GM21423 (cell line): ENCODE results near the gene ADGRA1.
"Not testable (repeated sequence)": the region's sequence is repeated elsewhere in the genome, so short reads cannot be mapped to it uniquely, and the experiment has no call there.

Source experiments
- ATAC-seq: cut with Tn5 transposase; IDR thresholded peaks from one replicate; pipeline ENCODE4 v1.9.1; 2021; ENCODE audit warnings: mild to moderate bottlenecking, moderate library complexity; ENCODE audit not compliant: unreplicated experiment

ADGRA1 gene

DNA sequence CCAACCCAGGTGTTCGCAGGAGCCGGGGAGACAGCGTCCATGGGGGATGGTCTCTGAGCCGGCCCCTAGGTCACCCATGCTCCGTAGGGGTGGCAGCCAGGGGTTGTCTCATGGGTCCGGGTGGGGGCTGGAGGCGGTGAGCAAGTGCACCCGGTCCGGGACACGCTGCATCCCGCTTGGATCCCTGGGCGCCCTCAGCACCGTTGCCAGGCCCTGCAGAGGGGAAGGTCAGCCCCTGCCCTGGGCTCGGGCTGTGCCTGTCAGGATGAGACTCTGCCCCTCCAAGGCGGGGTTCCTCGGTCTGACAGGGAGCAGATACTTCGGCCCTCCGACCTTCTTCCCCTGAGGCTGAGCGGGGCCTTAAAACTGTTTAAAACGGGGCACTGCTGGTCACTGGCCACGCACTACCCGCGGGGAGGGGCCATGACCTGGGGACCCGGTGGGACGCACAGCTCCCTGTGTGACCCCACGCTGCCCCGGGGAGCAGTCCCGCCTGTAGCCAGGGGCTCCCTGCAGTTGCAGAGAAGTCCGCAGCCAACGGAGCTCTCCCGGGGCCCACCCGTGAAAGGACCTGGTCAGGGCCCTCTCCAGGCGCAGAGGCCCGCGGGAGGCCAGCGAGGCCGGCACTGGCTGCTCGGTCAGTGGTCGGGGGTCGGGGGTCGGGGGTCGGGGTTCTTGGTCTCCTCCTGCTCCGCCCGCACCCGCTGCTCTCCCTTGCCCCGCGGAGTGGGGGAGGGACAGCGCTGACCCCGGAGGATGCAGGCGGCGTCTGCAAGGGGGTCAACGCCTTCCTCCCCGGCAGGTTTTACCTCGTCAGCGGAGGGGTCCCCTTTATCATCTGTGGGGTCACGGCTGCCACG is 38.9 kb downstream of the ADGRA1 start:
- no peak for ATAC-seq

DNA sequence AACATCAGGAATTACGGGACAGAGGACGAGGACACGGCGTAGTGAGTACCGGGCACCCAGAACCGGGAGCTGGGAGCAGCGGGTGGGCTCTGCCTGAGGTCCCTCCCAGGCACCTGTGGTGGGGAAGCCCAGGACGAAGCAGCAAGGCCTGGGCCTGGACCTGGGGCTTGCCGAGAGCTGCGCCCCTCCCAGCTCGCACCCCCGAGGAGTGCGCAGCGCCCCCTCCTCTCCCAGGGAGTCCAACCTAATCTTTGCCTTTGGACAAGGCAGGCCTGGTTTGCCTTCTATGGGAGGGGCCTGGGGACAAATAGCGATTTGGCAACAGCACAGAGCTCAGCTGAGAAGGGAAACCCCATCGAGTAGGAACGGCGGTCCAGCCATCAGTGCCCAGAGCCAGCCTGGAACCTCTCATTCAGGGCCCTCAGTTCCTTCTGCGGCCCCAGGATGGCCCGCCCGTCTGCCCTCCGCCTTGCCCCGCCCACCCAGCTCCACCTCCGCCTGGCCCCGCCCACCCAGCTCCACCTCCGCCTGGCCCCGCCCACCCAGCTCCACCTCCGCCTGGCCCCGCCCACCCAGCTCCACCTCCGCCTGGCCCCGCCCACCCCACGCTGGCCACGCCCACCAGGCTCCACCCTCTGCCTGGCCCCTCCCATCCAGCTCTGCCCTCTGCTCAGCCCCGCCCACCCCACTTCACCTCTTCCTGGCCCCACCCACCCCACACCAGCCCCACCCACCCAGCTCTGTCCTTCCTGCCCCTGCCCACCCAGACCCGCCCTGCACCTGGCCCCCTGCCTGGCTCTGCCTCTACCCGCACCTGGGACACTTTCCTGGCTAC is 39.8 kb downstream of the ADGRA1 start:
- no peak for ATAC-seq

DNA sequence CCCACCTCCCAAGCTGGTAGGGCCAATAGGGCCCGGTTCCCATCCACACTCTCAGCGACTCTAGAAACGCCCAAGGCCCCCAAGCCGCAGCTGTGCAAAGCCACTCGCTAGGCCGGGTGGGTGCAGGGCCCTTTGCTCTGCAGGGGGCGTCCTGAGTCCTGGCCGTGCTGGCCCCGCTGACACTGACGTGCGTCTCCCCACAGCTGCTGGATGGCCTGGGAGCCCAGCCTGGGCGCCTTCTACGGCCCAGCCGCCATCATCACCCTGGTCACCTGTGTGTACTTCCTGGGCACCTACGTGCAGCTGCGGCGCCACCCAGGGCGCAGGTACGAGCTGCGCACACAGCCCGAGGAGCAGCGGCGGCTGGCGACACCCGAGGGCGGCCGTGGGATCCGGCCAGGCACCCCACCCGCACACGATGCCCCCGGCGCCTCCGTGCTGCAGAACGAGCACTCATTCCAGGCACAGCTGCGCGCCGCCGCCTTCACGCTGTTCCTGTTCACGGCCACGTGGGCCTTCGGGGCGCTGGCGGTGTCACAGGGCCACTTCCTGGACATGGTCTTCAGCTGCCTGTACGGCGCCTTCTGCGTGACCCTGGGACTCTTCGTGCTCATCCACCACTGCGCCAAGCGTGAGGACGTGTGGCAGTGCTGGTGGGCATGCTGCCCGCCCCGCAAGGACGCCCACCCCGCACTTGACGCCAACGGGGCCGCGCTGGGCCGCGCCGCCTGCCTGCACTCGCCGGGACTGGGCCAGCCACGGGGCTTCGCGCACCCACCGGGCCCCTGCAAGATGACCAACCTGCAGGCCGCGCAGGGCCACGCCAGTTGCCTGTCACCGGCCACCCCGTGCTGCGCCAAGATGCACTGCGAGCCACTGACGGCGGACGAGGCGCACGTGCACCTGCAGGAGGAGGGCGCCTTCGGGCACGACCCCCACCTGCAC is 40.7 kb downstream of the ADGRA1 start:
- ATAC-seq: no peak

DNA sequence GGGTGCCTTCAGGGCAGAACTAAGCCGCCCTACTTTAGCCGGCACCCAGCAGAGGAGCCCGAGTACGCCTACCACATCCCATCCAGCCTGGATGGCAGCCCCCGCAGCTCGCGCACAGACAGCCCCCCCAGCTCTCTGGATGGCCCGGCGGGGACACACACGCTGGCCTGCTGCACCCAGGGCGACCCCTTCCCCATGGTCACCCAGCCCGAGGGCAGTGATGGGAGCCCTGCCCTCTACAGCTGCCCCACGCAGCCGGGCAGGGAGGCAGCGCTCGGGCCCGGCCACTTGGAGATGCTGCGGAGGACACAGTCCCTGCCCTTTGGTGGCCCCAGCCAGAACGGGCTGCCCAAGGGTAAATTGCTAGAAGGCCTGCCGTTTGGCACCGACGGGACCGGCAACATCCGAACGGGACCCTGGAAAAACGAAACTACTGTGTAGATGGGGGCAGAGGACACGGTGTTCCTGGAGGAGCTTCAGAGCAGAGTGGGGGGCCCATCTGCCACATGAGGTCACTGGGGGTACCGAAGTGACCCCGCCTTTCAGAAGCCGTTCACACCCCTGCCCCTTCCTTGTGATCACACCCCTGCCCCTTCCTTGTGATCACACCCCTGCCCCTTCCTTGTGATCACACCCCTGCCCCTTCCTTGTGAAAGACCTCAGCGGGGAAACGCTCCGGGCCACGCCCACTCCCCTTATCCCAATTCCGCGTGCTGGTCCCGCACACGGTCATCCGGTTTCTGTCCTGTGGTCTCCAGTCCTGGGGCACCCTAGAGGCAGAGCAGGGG is 41.5 kb downstream of the ADGRA1 start:
- ATAC-seq: no peak

DNA sequence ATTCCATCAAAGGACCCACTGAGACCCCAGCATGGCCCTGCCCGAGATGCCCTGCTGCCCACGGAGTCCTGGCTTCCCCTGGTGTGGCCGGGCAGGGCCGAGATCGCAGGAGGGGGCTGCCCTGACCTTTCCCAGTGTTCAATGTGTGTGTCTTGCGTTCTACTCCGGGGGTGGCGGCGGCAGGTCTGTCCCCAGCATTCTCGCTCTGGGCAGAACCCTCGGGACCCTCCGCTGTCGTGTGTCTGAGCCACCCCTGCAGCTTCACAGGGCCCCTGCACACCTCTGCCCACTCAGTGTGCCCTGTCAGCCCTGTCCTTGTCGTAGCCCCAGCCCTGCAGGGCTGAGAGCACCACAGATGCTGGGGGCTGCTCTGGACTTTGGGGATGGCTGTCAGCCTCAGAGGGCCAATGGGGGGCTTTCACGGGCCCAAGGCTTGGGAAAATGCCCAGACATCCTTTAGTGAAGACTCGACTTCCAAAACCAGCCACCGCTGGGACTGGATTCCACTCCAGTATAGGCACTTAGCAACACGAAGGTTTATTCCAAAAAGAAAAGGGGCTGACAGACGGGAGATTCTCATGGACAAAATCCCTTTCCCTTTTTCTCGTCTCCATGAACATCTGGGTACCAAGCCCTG is 42.3 kb downstream of the ADGRA1 start:
- no peak for ATAC-seq

DNA sequence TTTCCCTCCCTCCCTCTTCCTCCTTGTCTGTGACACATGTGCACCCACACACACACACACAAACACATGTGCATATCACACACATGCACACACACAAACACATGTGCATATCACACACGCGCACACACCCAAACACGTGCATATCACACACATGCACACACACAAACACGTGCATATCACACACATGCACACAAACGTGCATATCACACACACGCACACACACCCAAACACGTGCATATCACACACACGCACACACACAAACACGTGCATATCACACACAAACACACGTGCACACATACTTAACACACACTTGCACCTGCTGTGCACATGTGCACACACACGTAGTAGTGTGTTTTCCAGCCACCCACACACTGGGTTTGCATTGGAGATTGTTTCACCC is 42.9 kb downstream of the ADGRA1 start:
- no peak for ATAC-seq

DNA sequence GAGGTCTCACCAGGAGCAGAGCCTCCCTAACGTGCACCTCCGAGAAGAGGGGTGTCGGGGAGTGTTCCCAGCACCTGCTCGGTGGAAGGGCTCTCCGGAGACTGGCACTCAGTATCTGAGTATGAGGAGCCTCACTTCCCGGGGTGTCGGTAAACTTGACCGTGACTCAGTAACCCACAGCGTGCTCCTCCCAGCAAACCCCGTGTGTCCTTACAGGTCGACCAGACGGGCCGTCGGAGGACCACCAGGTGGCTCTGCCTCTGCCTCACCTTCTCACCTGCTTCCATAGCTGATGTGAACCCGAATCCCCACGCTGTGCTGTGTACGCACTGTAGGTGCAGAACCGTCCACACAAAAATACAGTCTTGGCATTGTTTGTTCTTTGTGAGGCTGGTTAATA is 43.3 kb downstream of the ADGRA1 start:
- ATAC-seq: no peak

DNA sequence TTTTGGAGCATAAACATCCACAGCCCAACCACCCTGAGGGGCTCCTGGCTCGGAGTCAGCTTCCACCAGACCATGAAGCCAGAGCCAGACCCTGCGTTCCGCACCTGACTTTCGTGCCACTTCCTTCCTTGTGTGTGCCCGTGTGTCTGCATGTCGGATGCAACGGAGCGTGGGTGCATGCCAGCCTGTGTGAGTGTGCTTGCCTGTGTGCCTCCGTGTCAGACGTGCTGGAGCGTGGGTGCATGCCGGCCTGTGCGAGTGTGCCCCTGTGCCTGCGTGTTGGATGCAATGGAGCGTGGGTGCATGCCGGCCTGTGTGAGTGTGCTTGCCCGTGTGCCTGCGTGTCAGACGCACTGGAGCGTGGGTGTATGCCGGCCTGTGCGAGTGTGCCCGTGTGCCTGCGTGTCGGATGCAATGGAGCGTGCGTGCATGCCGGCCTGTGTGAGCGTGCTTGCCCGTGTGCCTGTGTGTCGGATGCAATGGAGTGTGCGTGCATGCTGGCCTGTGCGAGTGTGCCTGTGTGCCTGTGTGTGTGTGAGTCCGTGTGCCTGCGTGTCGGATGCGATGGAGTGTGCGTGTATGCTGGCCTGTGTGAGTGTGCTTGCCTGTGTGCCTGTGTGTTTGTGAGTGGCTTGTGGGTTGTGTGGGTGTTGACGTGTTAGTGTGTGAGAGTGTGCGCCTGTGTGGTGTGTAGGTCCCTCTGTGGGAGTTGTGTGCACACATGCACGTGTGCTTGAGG is 44.2 kb downstream of the ADGRA1 start:
- ATAC-seq: no peak

DNA sequence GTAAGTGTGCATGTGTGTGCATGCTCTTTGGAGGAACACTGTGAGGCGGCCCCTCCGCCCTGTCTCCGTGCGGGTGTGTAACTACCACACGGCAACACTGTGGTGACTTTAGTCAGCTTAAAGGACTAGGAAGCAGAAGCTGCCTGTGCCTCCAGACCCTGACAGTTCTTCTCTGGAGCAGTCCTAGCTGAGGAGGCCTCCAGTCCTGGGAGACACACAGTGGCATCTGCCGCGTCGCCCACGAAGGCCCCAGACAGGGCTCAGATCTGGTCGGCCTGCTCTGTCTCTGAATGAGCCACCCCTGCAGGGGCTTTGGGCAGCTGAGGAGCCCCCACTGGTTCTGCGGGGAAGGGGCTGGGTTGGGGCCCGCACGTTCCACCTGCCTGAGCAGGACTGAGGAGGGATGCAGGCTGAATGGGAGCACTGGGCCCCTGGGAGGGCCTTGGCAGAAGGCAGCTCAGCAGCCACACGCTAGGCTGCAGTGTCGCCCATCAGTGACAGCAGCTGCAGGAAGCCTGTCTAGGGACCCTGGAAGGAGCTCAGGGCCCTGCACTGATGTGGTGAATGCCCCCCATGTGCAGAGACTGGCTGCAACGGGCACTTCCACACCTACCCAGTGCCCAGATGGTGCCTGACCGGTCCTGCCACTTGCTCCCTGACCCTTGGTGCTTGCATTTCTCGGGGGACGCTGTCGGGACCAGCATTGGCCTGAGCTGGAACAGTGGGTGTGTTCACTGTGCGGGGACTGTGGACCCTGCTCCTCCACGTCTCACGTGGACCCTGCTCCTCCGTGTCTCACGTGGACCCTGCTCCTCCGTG is 45.0 kb downstream of the ADGRA1 start:
- no peak for ATAC-seq

DNA sequence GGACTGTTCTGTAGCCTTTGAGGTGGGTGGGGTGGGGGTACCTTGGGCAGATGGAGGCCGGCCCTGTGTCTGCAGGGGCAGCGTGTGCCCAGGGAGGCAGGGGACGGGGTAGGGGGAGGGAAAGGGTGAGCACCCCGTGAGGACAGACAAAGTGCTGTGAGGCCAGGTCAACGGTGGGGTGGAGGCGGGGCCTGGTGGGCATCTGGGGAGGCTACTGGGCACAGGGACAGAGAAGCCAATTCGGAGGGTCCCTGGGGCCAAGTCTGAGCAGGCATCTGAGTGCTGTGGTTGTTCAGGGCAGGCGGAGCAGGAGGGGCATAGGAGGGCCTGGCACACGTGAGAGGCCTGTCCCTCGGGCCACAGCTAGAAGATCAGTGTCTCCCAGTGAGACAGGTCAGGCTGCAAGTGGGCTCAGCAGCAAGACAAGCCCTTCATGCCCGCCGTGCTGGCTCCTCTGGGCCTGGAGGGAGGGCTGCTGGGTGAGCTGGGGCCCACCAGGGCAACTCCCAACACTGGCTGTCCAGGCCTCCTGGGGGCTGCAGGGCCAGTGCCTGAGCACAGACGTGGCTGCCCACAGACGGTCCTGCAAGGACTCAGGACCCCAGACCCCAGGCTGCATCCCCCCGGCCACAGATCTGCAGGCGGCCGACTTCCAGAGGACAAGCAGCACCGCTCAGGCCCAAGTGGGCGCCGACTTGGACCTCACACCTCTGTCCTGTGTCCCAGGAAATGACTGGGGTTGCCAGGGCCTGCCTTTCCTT is 45.9 kb downstream of the ADGRA1 start:
- no peak for ATAC-seq

DNA sequence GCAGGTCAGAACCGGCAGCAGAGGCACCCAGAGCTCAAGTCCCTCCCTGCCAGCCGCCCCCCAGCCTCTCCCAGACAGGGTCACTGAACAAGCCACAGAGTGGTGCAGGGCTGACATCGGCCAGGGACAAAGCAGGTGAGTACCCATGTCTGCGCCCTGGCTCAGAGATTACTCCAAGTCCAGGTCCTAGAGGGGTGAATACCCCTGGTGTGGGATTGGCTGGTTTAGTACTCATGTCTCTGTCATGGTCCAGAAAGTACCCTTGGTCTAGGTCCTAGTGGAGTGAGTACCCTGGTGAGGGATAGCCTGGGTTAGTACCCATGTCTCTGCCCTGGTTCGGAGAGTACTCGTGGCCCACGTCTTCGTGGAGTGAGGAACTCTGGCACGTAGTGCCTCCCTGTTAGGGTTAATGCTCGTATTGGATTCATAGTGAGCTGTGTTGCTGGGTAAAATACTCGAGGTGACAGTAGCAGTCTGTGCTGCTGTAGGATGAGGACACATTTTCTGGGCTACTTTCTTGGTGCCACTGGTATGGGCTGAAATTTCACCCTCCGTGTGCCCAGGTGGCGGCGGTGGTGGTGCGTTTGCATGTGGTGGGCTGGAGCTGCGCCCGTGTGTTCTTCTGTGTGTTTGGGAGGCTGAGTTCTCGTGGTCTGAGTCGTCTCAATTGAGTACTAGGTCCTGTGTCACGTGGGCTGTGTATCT is 46.8 kb downstream of the ADGRA1 start:
- ATAC-seq: no peak

DNA sequence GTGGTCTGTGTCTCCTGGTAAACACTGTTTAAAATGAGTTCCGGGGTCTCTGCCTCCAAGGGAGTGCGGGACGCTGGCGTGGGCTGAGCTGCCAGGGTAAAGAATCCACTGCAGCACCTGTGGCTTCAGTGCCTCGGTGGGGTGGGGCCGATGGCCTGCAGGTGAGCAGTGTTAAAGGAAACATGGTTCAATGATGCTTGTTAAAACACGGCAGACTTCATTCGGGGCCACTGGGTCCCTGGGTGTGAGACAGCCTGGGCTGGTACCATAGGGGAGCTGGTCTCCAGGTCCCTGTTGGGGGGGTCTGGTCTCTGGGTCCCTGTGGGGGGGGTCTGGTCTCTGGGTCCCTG is 47.4 kb downstream of the ADGRA1 start:
- no peak for ATAC-seq

DNA sequence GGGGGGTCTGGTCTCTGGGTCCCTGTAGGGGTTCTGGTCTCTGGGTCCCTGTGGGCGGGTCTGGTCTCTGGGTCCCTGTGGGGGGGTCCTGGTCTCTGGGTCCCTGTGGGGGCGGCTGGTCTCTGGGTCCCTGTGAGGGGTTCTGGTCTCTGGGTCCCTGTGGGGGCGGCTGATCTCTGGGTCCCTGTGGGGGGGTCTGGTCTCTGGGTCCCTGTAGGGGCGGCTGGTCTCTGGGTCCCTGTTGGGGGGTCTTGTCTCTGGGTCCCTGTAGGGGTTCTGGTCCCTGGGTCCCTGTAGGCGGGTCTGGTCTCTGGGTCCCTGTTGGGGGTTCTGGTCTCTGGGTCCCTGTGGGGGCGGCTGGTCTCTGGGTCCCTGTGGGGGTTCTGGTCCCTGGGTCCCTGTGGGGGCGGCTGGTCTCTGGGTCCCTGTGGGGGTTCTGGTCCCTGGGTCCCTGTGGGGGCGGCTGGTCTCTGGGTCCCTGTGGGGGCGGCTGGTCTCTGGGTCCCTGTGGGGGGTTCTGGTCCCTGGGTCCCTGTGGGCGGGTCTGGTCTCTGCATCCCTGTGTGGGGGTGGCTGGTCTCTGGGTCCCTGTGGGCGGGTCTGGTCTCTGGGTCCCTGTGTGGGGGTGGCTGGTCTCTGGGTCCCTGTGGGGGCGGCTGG is 49.9 kb downstream of the ADGRA1 start:
- ATAC-seq: not testable (repeated sequence)

DNA sequence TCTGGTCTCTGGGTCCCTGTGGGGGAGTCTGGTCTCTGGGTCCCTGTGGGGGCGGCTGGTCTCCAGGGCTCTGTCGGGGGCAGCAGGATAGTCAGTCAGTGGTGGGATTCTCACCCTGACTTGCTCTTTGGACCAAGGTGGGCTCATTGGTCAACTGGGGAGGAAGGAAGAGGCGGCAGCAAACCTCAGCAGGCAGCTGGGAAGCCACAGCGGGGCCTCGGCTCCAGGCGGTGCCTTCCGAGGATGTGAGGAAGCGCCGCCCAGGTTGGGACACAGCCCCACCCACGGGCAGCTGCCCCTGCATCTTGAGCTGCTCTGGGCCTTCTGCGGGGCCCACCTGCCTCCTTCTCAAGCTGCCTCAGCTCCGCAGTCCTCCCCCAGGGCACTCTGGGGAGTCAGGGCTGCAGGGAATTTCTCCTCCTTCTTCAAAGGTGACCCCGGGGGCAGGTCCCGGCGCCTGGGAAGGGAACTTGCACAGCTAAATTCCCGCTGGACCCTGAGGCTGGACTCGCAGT is 51.9 kb downstream of the ADGRA1 start:
- no peak for ATAC-seq

DNA sequence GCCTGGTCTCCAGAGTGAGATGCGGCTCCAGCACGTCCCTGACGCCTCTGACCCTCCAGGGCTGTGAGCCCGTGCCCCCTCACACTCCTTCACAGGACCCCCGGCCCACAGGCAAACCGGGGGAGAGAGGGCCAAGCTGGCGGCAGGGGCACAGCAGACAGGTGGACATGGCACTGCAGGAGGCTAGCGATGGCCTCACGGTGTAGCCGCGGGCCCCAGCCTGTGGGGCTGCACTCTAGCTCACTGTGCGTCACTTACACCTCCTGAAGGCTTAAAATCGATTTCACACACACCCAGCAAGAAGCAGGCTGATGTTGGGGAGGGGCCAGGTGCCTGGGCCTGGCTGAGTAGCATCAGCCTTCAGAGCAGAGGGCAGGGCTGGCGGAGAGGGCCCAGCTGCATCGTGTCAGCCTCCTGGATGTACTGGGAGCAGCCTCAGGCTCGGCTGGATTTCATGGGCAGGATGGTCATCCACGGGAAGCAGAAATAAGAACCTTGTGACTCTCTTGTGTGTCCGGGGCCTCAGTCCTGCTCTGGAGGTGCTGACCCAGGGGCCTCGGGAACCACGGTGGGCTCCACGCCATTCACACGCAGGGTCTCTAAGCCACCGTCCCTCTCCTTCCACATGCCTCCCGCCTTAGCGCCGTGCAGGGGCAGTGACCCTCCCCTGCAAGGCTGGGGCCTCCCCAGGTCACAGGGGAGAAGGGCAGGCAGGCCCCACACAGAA is 52.9 kb downstream of the ADGRA1 start:
- no peak for ATAC-seq
